GM18873 (cell line): ENCODE measurements around the gene PTPRK.
A peak's percentile ranks its signal among the peaks of the same experiment; 100 is the strongest.

Experiments
- ATAC-seq: cut with Tn5 transposase; IDR thresholded peaks from one replicate; pipeline ENCODE4 v1.9.1; 2021; ENCODE audit warnings: mild to moderate bottlenecking, moderate library complexity, moderate number of reproducible peaks; ENCODE audit not compliant: unreplicated experiment, low FRiP score

PTPRK gene

GRCh38 chr6:128117916-128118315 is 402.5 kb downstream of the PTPRK start:
- no peak for ATAC-seq

GRCh38 chr6:128114164-128114563 is 406.2 kb downstream of the PTPRK start:
- ATAC-seq, result no peak

- peak; percentile 78 for ATAC-seq
Observed at GRCh38 chr6:128112494-128112893, 407.9 kb downstream of the PTPRK start.

- no peak for ATAC-seq
Observed at GRCh38 chr6:128111096-128111495, 409.3 kb downstream of the PTPRK start.

GRCh38 chr6:128107682-128108081 is 412.7 kb downstream of the PTPRK start:
- ATAC-seq, result no peak

GRCh38 chr6:128099571-128100197 is 420.7 kb downstream of the PTPRK start:
- no peak for ATAC-seq

- no peak for ATAC-seq
Observed at GRCh38 chr6:128098000-128098581, 422.3 kb downstream of the PTPRK start.

GRCh38 chr6:128097009-128097408 is 423.4 kb downstream of the PTPRK start:
- ATAC-seq, result no peak

- ATAC-seq, result no peak
Observed at GRCh38 chr6:128095362-128095761, 425.0 kb downstream of the PTPRK start.

GRCh38 chr6:128079021-128079420 is 441.4 kb downstream of the PTPRK start:
- no peak for ATAC-seq

- ATAC-seq, result no peak
Observed at GRCh38 chr6:128078276-128078675, 442.1 kb downstream of the PTPRK start.

GRCh38 chr6:128076843-128077242 is 443.6 kb downstream of the PTPRK start:
- ATAC-seq, result no peak

- ATAC-seq, result no peak
Observed at GRCh38 chr6:128074567-128074966, 445.8 kb downstream of the PTPRK start.

- no peak for ATAC-seq
Observed at GRCh38 chr6:128073389-128073788, 447.0 kb downstream of the PTPRK start.

- ATAC-seq, result peak; percentile 62
Observed at GRCh38 chr6:128071212-128071611, 449.2 kb downstream of the PTPRK start.

- no peak for ATAC-seq
Observed at GRCh38 chr6:128070406-128070805, 450.0 kb downstream of the PTPRK start.

- ATAC-seq, result no peak
Observed at GRCh38 chr6:128069188-128069587, 451.2 kb downstream of the PTPRK start.

- no peak for ATAC-seq
Observed at GRCh38 chr6:128068119-128068479, 452.3 kb downstream of the PTPRK start.

- no peak for ATAC-seq
Observed at GRCh38 chr6:128067446-128068118, 452.8 kb downstream of the PTPRK start.

- no peak for ATAC-seq
Observed at GRCh38 chr6:128065072-128065471, 455.3 kb downstream of the PTPRK start.

- ATAC-seq, result no peak
Observed at GRCh38 chr6:128064540-128064895, 455.9 kb downstream of the PTPRK start.
